Embryonic facial prominence (tissue), 1 donor: Measurements from ENCODE around the gene DSCAML1.

Source experiments
- DNase-seq: peaks from one replicate; pipeline ENCODE4 v3.0.0-alpha.2; 2016; ENCODE audit errors: extremely low spot score

Gene DSCAML1

GRCh38 chr11:117453886-117454563 is 343.0 kb downstream of the DSCAML1 start:
- DNase-seq, result no peak

GRCh38 chr11:117449111-117449693 is 347.8 kb downstream of the DSCAML1 start:
- no peak for DNase-seq

- no peak for DNase-seq
Observed at GRCh38 chr11:117444711-117445658, 352.0 kb downstream of the DSCAML1 start.

GRCh38 chr11:117444256-117444655 is 352.8 kb downstream of the DSCAML1 start:
- DNase-seq, result no peak

- no peak for DNase-seq
Observed at GRCh38 chr11:117443266-117444186, 353.5 kb downstream of the DSCAML1 start.

- no peak for DNase-seq
Observed at GRCh38 chr11:117442869-117443239, 354.2 kb downstream of the DSCAML1 start.

- no peak for DNase-seq
Observed at GRCh38 chr11:117442049-117442868, 354.8 kb downstream of the DSCAML1 start.

GRCh38 chr11:117441146-117441975 is 355.7 kb downstream of the DSCAML1 start:
- no peak for DNase-seq

- no peak for DNase-seq
Observed at GRCh38 chr11:117440258-117440657, 356.8 kb downstream of the DSCAML1 start.

GRCh38 chr11:117439256-117439655 is 357.8 kb downstream of the DSCAML1 start:
- DNase-seq, result no peak

- no peak for DNase-seq
Observed at GRCh38 chr11:117438371-117439000, 358.5 kb downstream of the DSCAML1 start.

GRCh38 chr11:117437791-117438130 is 359.3 kb downstream of the DSCAML1 start:
- no peak for DNase-seq

- no peak for DNase-seq
Observed at GRCh38 chr11:117437041-117437790, 359.8 kb downstream of the DSCAML1 start.

GRCh38 chr11:117435326-117435725 is 361.7 kb downstream of the DSCAML1 start:
- DNase-seq, result no peak

GRCh38 chr11:117434481-117434880 is 362.5 kb downstream of the DSCAML1 start:
- no peak for DNase-seq

- no peak for DNase-seq
Observed at GRCh38 chr11:117433717-117434116, 363.3 kb downstream of the DSCAML1 start.

GRCh38 chr11:117431436-117431835 is 365.6 kb downstream of the DSCAML1 start:
- no peak for DNase-seq

GRCh38 chr11:117430293-117430955 is 366.6 kb downstream of the DSCAML1 start:
- DNase-seq, result no peak
